ENCODE results near the gene PGAM2.

The PGAM2 gene

GRCh38 chr7:44068054-44068453 lies 2.7 kb upstream of the PGAM2 start:
- no peaks in the 10 kb centered on the region for H3K27me3 ChIP-seq
- peaks cover 0 to 19% (median 7%) of the 10 kb centered on the region in 11 experiments; a peak in 16 of 22 replicates for H3K36me3 ChIP-seq
- no peak overlapping the region for H3K4me2 ChIP-seq
- H3K4me3 ChIP-seq = no peak overlapping the region
- H3K9me3 ChIP-seq (replicated peaks in 1 of 11) = no peaks in the 10 kb centered on the region
- no peak overlapping the region for H3K9ac ChIP-seq
- peaks cover 0 to 62% (median 0%) of the 10 kb centered on the region in 11 experiments; a peak in 10 of 22 replicates for H4K20me1 ChIP-seq
- H3K27ac ChIP-seq = no peak overlapping the region
- peaks cover 27 to 48% (median 41%) of the 10 kb centered on the region in 10 experiments for H3K4me1 ChIP-seq
- no peak for TF ChIP-seq Cebpa-rat (IDR thresholded peaks at IDR 0.05)

- Histone ChIP-seq H3K4me3 (no peak overlapping the region), H4K20me1 (peaks cover 0 to 63% (median 5%) of the 10 kb centered on the region in 11 experiments; a peak in 12 of 22 replicates), H3K9ac (no peak overlapping the region), H3K36me3 (peaks cover 3 to 22% (median 8%) of the 10 kb centered on the region in 11 experiments; a peak in 20 of 22 replicates), H3K27ac (peak overlapping the region in 1 of 11 experiments; percentile 17; a peak in 1 of 22 replicates), H3K9me3 (replicated peaks in 1 of 11) (no peaks in the 10 kb centered on the region), H3K4me1 (peaks cover 20 to 42% (median 33%) of the 10 kb centered on the region in 10 experiments), H3K4me2 (no peak overlapping the region), H3K27me3 (no peaks in the 10 kb centered on the region)
- TF ChIP-seq Cebpa-rat (IDR thresholded peaks at IDR 0.05) = no peak
These were observed 1.9 kb upstream of the PGAM2 start for GRCh38 chr7:44067064-44067951.

- no peak overlapping the region for H3K4me3 ChIP-seq
- H3K27me3 ChIP-seq = no peaks in the 10 kb centered on the region
- 0 out of 22 replicates have a peak overlapping the region, but pooled peaks of 1 of the 11 experiments have one; percentile 19 for H3K9ac ChIP-seq
- no peak for TF ChIP-seq Cebpa-rat (IDR thresholded peaks at IDR 0.05)
- H3K36me3 ChIP-seq = peaks cover 11 to 29% (median 15%) of the 10 kb centered on the region in 11 experiments
- peak overlapping the region in 1 of 11 experiments; percentile 40; a peak in 2 of 22 replicates for H3K4me2 ChIP-seq
- peaks cover 12 to 42% (median 30%) of the 10 kb centered on the region in 10 experiments for H3K4me1 ChIP-seq
- no peaks in the 10 kb centered on the region for H3K9me3 ChIP-seq (replicated peaks in 1 of 11)
- peaks cover 0 to 65% (median 12%) of the 10 kb centered on the region in 11 experiments; a peak in 11 of 22 replicates for H4K20me1 ChIP-seq
- no peak overlapping the region for H3K27ac ChIP-seq
These were observed 1.2 kb upstream of the PGAM2 start for GRCh38 chr7:44066494-44067063.

- H3K4me2 ChIP-seq = peak overlapping the region in 4 of 11 experiments; percentile 18 to 40 (median 33); a peak in 5 of 22 replicates
- H3K9ac ChIP-seq = 0 out of 22 replicates have a peak overlapping the region, but pooled peaks of 1 of the 11 experiments have one; percentile 19
- peaks cover 16 to 34% (median 20%) of the 10 kb centered on the region in 11 experiments for H3K36me3 ChIP-seq
- H3K4me3 ChIP-seq = no peak overlapping the region
- H3K9me3 ChIP-seq (replicated peaks in 1 of 11) = no peaks in the 10 kb centered on the region
- no peaks in the 10 kb centered on the region for H3K27me3 ChIP-seq
- peak overlapping the region in 1 of 11 experiments; percentile 5; a peak in 3 of 22 replicates for H3K27ac ChIP-seq
- peaks cover 0 to 70% (median 16%) of the 10 kb centered on the region in 11 experiments; a peak in 12 of 22 replicates for H4K20me1 ChIP-seq
- H3K4me1 ChIP-seq = peaks cover 7 to 41% (median 30%) of the 10 kb centered on the region in 10 experiments; a peak in 19 of 20 replicates
- no peak for TF ChIP-seq Cebpa-rat (IDR thresholded peaks at IDR 0.05)
These were observed 719 bp upstream of the PGAM2 start for GRCh38 chr7:44066111-44066460.

- no peaks in the 10 kb centered on the region for H3K27me3 ChIP-seq
- H3K27ac ChIP-seq = no peak overlapping the region
- no peak overlapping the region for H3K4me2 ChIP-seq
- H3K9ac ChIP-seq = no peak overlapping the region
- peaks cover 27 to 46% (median 32%) of the 10 kb centered on the region in 11 experiments for H3K36me3 ChIP-seq
- no peak for TF ChIP-seq Cebpa-rat (IDR thresholded peaks at IDR 0.05)
- H3K9me3 ChIP-seq (replicated peaks in 1 of 11) = no peaks in the 10 kb centered on the region
- H3K4me1 ChIP-seq = peaks cover 0 to 45% (median 32%) of the 10 kb centered on the region in 10 experiments; a peak in 15 of 20 replicates
- no peak overlapping the region for H3K4me3 ChIP-seq
- peaks cover 3 to 82% (median 27%) of the 10 kb centered on the region in 11 experiments; a peak in 19 of 22 replicates for H4K20me1 ChIP-seq
These were observed 456 bp downstream of the PGAM2 start for GRCh38 chr7:44064791-44065430.

- no peak for TF ChIP-seq Cebpa-rat (IDR thresholded peaks at IDR 0.05)
- Histone ChIP-seq H3K27me3 (no peaks in the 10 kb centered on the region), H3K4me2 (no peak overlapping the region), H3K36me3 (peaks cover 36 to 54% (median 40%) of the 10 kb centered on the region in 11 experiments), H3K27ac (no peak overlapping the region), H3K9ac (no peak overlapping the region; a peak in 1 of 22 replicates), H4K20me1 (peaks cover 7 to 90% (median 36%) of the 10 kb centered on the region in 11 experiments; a peak in 21 of 22 replicates), H3K4me1 (peaks cover 0 to 54% (median 40%) of the 10 kb centered on the region in 10 experiments; a peak in 16 of 20 replicates), H3K4me3 (no peak overlapping the region), H3K9me3 (replicated peaks in 1 of 11) (no peaks in the 10 kb centered on the region)
These were observed 1.3 kb downstream of the PGAM2 start for GRCh38 chr7:44063894-44064651.

GRCh38 chr7:44063547-44063893 lies 1.8 kb downstream of the PGAM2 start:
- Histone ChIP-seq H3K4me3 (no peak overlapping the region), H3K9ac (no peak overlapping the region; a peak in 1 of 22 replicates), H3K4me2 (no peak overlapping the region), H3K27ac (no peak overlapping the region), H3K4me1 (peaks cover under 1 to 59% (median 46%) of the 10 kb centered on the region in 10 experiments; a peak in 19 of 20 replicates), H3K27me3 (no peaks in the 10 kb centered on the region), H3K36me3 (peaks cover 41 to 60% (median 46%) of the 10 kb centered on the region in 11 experiments), H4K20me1 (peaks cover 7 to 95% (median 41%) of the 10 kb centered on the region in 11 experiments; a peak in 21 of 22 replicates), H3K9me3 (replicated peaks in 1 of 11) (no peaks in the 10 kb centered on the region)
- TF ChIP-seq Cebpa-rat (IDR thresholded peaks at IDR 0.05) = no peak

- Histone ChIP-seq H3K4me1 (peaks cover 6 to 65% (median 52%) of the 10 kb centered on the region in 10 experiments), H3K27ac (no peak overlapping the region; a peak in 1 of 22 replicates), H3K9ac (no peak overlapping the region), H3K4me3 (no peak overlapping the region), H3K9me3 (replicated peaks in 1 of 11) (no peaks in the 10 kb centered on the region), H3K36me3 (peaks cover 48 to 66% (median 52%) of the 10 kb centered on the region in 11 experiments), H3K4me2 (no peak overlapping the region), H3K27me3 (no peaks in the 10 kb centered on the region), H4K20me1 (peaks cover 7 to 99% (median 48%) of the 10 kb centered on the region in 11 experiments; a peak in 21 of 22 replicates)
- no peak for TF ChIP-seq Cebpa-rat (IDR thresholded peaks at IDR 0.05)
These were observed 2.5 kb downstream of the PGAM2 start for GRCh38 chr7:44062903-44063295.
